Muscle layer of colon (tissue), 2 donors: ENCODE measurements around the gene SFMBT2.
"Not testable (repeated sequence)": the region's sequence is repeated elsewhere in the genome, so short reads cannot be mapped to it uniquely, and the experiment has no call there.

ENCODE experiments used
- H3K27ac ChIP-seq: one replicate; pipeline ENCODE4 v1.7.0; 2013; ENCODE audit warnings: low read depth, mild to moderate bottlenecking, low read length, moderate library complexity
- H3K27me3 ChIP-seq, 2 donors: one replicate each; pipeline ENCODE4 v1.7.0; 2013; ENCODE audit warnings: low read length in 2 of 2, mild to moderate bottlenecking in 2 of 2; ENCODE audit not compliant: insufficient read depth in 2 of 2, control insufficient read depth in 1 of 2
- H3K36me3 ChIP-seq: one replicate; pipeline ENCODE4 v1.7.0; 2013; ENCODE audit warnings: mild to moderate bottlenecking, low read length; ENCODE audit not compliant: insufficient read depth
- H3K4me1 ChIP-seq: one replicate; pipeline ENCODE4 v1.7.0; 2013; ENCODE audit warnings: mild to moderate bottlenecking, low read length; ENCODE audit not compliant: insufficient read depth
- H3K4me3 ChIP-seq, 2 donors: one replicate each; pipeline ENCODE4 v1.7.0; 2013; ENCODE audit warnings: low read length in 2 of 2, low read depth in 1 of 2, mild to moderate bottlenecking in 1 of 2, moderate library complexity in 1 of 2
- H3K9ac ChIP-seq: one replicate; pipeline ENCODE4 v1.7.0; 2013; ENCODE audit warnings: low read length
- H3K9me3 ChIP-seq: one replicate; pipeline ENCODE4 v1.7.0; 2013; ENCODE audit warnings: mild to moderate bottlenecking, low read length
- donor health status: abdominal sarcoma.
- donor health status: Adenocarcinoma of cecum.

Gene SFMBT2

GRCh38 chr10:7397049-7398035 lies 13.5 kb downstream of the SFMBT2 start:
- no peak overlapping the region for H3K9ac ChIP-seq
- no peaks in the 10 kb centered on the region for H3K9me3 ChIP-seq
- H3K4me3 ChIP-seq, result no peak overlapping the region
- H3K27ac ChIP-seq, result no peak overlapping the region
- no peaks in the 10 kb centered on the region for H3K27me3 ChIP-seq
- no peaks in the 10 kb centered on the region for H3K4me1 ChIP-seq
- H3K36me3 ChIP-seq, result no peaks in the 10 kb centered on the region

GRCh38 chr10:7392301-7392700 lies 18.5 kb downstream of the SFMBT2 start:
- not testable (repeated sequence) for H3K9ac ChIP-seq, H3K4me3 ChIP-seq, H3K9me3 ChIP-seq, H3K36me3 ChIP-seq, H3K27ac ChIP-seq, H3K27me3 ChIP-seq, H3K4me1 ChIP-seq

GRCh38 chr10:7391748-7392147 lies 19.1 kb downstream of the SFMBT2 start:
- H3K9ac ChIP-seq, result no peak overlapping the region
- no peak overlapping the region for H3K4me3 ChIP-seq
- H3K27me3 ChIP-seq, result no peaks in the 10 kb centered on the region
- no peaks in the 10 kb centered on the region for H3K9me3 ChIP-seq
- H3K4me1 ChIP-seq, result no peaks in the 10 kb centered on the region
- H3K36me3 ChIP-seq, result no peaks in the 10 kb centered on the region
- H3K27ac ChIP-seq, result no peak overlapping the region

GRCh38 chr10:7390689-7391110 lies 20.1 kb downstream of the SFMBT2 start:
- not testable (repeated sequence) for H3K27me3 ChIP-seq, H3K9me3 ChIP-seq, H3K27ac ChIP-seq, H3K4me1 ChIP-seq, H3K4me3 ChIP-seq, H3K9ac ChIP-seq, H3K36me3 ChIP-seq

GRCh38 chr10:7389844-7390243 lies 21.0 kb downstream of the SFMBT2 start:
- Histone ChIP-seq H3K4me1 (no peaks in the 10 kb centered on the region), H3K9me3 (no peaks in the 10 kb centered on the region), H3K4me3 (no peak overlapping the region), H3K27ac (no peak overlapping the region), H3K36me3 (no peaks in the 10 kb centered on the region), H3K9ac (no peak overlapping the region), H3K27me3 (no peaks in the 10 kb centered on the region)

- no peak overlapping the region for H3K27ac ChIP-seq
- H3K4me1 ChIP-seq, result no peaks in the 10 kb centered on the region
- no peak overlapping the region for H3K9ac ChIP-seq
- H3K4me3 ChIP-seq, result no peak overlapping the region
- H3K27me3 ChIP-seq, result no peaks in the 10 kb centered on the region
- no peaks in the 10 kb centered on the region for H3K9me3 ChIP-seq
- H3K36me3 ChIP-seq, result no peaks in the 10 kb centered on the region
Measured at GRCh38 chr10:7389346-7389745, 21.5 kb downstream of the SFMBT2 start.

- no peaks in the 10 kb centered on the region for H3K4me1 ChIP-seq
- no peak overlapping the region for H3K27ac ChIP-seq
- H3K9me3 ChIP-seq, result no peaks in the 10 kb centered on the region
- H3K9ac ChIP-seq, result no peak overlapping the region
- no peak overlapping the region for H3K4me3 ChIP-seq
- H3K36me3 ChIP-seq, result no peaks in the 10 kb centered on the region
- H3K27me3 ChIP-seq, result no peaks in the 10 kb centered on the region
Measured at GRCh38 chr10:7388602-7389001, 22.2 kb downstream of the SFMBT2 start.

- not testable (repeated sequence) for H3K4me1 ChIP-seq, H3K9ac ChIP-seq, H3K27me3 ChIP-seq, H3K27ac ChIP-seq, H3K36me3 ChIP-seq, H3K9me3 ChIP-seq, H3K4me3 ChIP-seq
Measured at GRCh38 chr10:7388149-7388548, 22.7 kb downstream of the SFMBT2 start.

GRCh38 chr10:7385114-7385513 lies 25.7 kb downstream of the SFMBT2 start:
- H3K4me1 ChIP-seq, result no peaks in the 10 kb centered on the region
- H3K27me3 ChIP-seq, result no peaks in the 10 kb centered on the region
- no peaks in the 10 kb centered on the region for H3K36me3 ChIP-seq
- H3K4me3 ChIP-seq, result no peak overlapping the region
- no peaks in the 10 kb centered on the region for H3K9me3 ChIP-seq
- no peak overlapping the region for H3K27ac ChIP-seq
- H3K9ac ChIP-seq, result no peak overlapping the region

GRCh38 chr10:7383442-7383841 lies 27.4 kb downstream of the SFMBT2 start:
- H3K4me3 ChIP-seq, result no peak overlapping the region
- H3K4me1 ChIP-seq, result no peaks in the 10 kb centered on the region
- no peak overlapping the region for H3K9ac ChIP-seq
- no peaks in the 10 kb centered on the region for H3K9me3 ChIP-seq
- H3K36me3 ChIP-seq, result no peaks in the 10 kb centered on the region
- H3K27me3 ChIP-seq, result no peaks in the 10 kb centered on the region
- no peak overlapping the region for H3K27ac ChIP-seq

GRCh38 chr10:7380704-7381241 lies 30.1 kb downstream of the SFMBT2 start:
- Histone ChIP-seq H3K4me3 (no peak overlapping the region), H3K9ac (no peak overlapping the region), H3K4me1 (no peaks in the 10 kb centered on the region), H3K36me3 (no peaks in the 10 kb centered on the region), H3K9me3 (no peaks in the 10 kb centered on the region), H3K27ac (no peak overlapping the region), H3K27me3 (no peaks in the 10 kb centered on the region)
